ENCODE measurements around the gene GRWD1.

Gene GRWD1

GRCh38 chr19:48499316-48500090 lies 53.7 kb downstream of the GRWD1 start:
- no peak for FAIRE-seq

- no peak for FAIRE-seq
Measured at GRCh38 chr19:48500830-48501493, 55.2 kb downstream of the GRWD1 start.

- no peak for FAIRE-seq
Measured at GRCh38 chr19:48501494-48502349, 55.9 kb downstream of the GRWD1 start.

DNA sequence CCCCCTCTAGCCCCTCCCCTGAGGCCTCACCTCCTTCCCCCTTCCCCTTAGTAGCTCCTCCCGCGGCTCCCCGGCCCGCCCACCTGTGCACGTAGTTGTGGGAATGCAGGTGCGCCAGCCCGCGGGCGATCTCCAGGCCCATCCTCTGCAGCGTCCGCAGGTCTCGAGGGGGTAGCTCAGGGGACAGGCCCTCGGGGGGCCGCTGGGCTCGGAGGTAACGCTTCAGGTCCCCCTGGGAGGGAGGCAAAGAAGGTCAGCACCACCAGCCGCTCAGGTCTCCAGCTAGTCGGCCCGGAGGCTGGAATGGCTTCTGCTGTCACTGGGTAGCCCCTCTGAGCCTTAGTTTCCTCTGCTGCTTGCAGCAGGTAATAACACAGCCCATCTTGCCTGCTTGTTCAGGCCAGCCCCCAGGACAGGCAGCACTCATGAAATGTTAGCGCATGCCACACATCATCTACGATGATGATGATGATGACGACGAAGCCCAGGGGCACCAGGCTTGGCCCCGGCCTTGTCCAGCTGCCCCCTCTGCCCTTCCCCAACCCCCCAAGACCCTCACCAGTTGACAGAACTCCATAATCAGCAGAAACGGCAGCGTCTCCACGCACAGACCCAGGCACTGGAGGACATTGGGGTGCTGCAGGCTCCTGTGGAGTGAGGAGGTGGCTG lies 56.7 kb downstream of the GRWD1 start:
- no peak for FAIRE-seq

- peak; percentile 50 for FAIRE-seq
Measured at GRCh38 chr19:48506138-48506733, 60.5 kb downstream of the GRWD1 start.
